B cell (primary cell): ENCODE measurements around the gene CYP20A1.

Experiments used
- EZH2 ChIP-seq: IDR thresholded peaks from 2 replicates; pipeline ENCODE4 v1.6.1; 2012; ENCODE audit warnings: borderline replicate concordance, low read depth, mild to moderate bottlenecking, moderate library complexity, low read length; ENCODE audit not compliant: insufficient read depth, poor library complexity, severe bottlenecking
- TF ChIP-seq, protein P1 (sequence below): fragments of 200-600 bp; IDR thresholded peaks from one replicate; pipeline ENCODE4 v1.8.0; 2022; ENCODE audit warnings: antibody characterized with exemption, mild to moderate bottlenecking

DNA sequence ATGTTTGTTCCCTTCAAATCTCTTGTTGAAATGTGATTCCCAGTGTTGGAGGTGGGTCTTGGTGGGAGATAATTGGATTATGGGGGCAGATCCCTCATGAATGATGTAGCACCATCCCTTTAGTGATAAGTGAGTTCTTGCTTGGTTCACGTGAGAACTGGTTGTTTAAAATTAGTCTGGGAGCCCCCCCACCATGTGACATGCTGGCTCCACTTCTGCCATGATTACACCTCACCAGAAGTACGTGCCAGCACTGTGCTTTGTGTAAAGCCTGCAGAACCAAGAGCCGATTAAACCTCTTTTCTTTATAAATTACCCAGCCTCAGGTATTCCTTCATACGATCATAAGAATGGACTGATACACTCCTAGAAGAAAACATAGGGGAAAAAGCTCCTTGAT is 99.5 kb downstream of the CYP20A1 start:
- TF ChIP-seq, protein P1, sequence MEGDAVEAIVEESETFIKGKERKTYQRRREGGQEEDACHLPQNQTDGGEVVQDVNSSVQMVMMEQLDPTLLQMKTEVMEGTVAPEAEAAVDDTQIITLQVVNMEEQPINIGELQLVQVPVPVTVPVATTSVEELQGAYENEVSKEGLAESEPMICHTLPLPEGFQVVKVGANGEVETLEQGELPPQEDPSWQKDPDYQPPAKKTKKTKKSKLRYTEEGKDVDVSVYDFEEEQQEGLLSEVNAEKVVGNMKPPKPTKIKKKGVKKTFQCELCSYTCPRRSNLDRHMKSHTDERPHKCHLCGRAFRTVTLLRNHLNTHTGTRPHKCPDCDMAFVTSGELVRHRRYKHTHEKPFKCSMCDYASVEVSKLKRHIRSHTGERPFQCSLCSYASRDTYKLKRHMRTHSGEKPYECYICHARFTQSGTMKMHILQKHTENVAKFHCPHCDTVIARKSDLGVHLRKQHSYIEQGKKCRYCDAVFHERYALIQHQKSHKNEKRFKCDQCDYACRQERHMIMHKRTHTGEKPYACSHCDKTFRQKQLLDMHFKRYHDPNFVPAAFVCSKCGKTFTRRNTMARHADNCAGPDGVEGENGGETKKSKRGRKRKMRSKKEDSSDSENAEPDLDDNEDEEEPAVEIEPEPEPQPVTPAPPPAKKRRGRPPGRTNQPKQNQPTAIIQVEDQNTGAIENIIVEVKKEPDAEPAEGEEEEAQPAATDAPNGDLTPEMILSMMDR = no peak
- TF ChIP-seq EZH2 = no peak
